HepG2 (cell line): ENCODE data around the gene EPO. TPM values are rescaled to one million over a fixed set of nuclear protein-coding genes. Genes with fewer than 3 reads are reported as not detected.

Experiments used
- CBX2 ChIP-seq, 2 experiments: fragments of 200-600 bp in 1 of 2; sonication (generic); formaldehyde crosslinking in 1 of 2; IDR thresholded peaks; 2 replicates each; pipeline versions ENCODE4 v1.7.0 to v1.8.1; 2018 to 2022; ENCODE audit warnings: low read depth in 2 of 2, low read length in 1 of 2, mild to moderate bottlenecking in 1 of 2, missing genetic modification reagents in 1 of 2
- DDIT3 ChIP-seq: sonication (generic); formaldehyde crosslinking; IDR thresholded peaks from 2 replicates; pipeline ENCODE4 v1.4.0; 2020; ENCODE audit warnings: mild to moderate bottlenecking, missing genetic modification reagents
- KDM5B ChIP-seq: sonication (generic); formaldehyde crosslinking; IDR thresholded peaks from 2 replicates; pipeline ENCODE4 v1.4.0; 2020; ENCODE audit warnings: missing genetic modification reagents, mild to moderate bottlenecking, borderline replicate concordance
- NONO ChIP-seq, 2 experiments: fragments of 450-650 bp in 1 of 2; sonication (generic) in 1 of 2; formaldehyde crosslinking in 1 of 2; IDR thresholded peaks in 1 of 2; conservative IDR thresholded peaks in 1 of 2; 2 replicates each; pipeline versions ENCODE4 v1.6.1 to v1.8.0; 2017 to 2022; ENCODE audit warnings: mild to moderate bottlenecking in 1 of 2, missing genetic modification reagents in 1 of 2, moderate library complexity in 1 of 2
- PHF8 ChIP-seq: sonication (generic); formaldehyde crosslinking; IDR thresholded peaks from 2 replicates; pipeline ENCODE4 v1.5.0; 2020; ENCODE audit warnings: missing genetic modification reagents
- REPIN1 ChIP-seq: sonication (generic); formaldehyde crosslinking; IDR thresholded peaks from 2 replicates; pipeline ENCODE4 v1.8.0; 2022; ENCODE audit warnings: missing genetic modification reagents, low read depth, mild to moderate bottlenecking, borderline replicate concordance
- SMC3 ChIP-seq: IDR thresholded peaks from 2 replicates; pipeline ENCODE4 v1.6.1; 2011; ENCODE audit warnings: low read length, improper control_type of control experiment
- SP5 ChIP-seq: IDR thresholded peaks from 2 replicates; pipeline ENCODE4 v1.6.1; 2016; ENCODE audit warnings: low read depth, borderline replicate concordance
- SRSF9 ChIP-seq: fragments of 200-400 bp; formaldehyde crosslinking; IDR thresholded peaks from 2 replicates; pipeline ENCODE4 v1.6.1; 2018; ENCODE audit warnings: borderline replicate concordance, mild to moderate bottlenecking, low read depth, low read length; ENCODE audit not compliant: insufficient read depth, poor library complexity, severe bottlenecking
- THYN1 ChIP-seq: sonication (generic); formaldehyde crosslinking; IDR thresholded peaks from 2 replicates; pipeline ENCODE4 v1.8.1; 2023; ENCODE audit warnings: low read depth, mild to moderate bottlenecking, moderate library complexity, missing genetic modification reagents, borderline replicate concordance
- ZBTB39 ChIP-seq: sonication (generic); formaldehyde crosslinking; IDR thresholded peaks from 2 replicates; pipeline ENCODE4 v1.5.0; 2020; ENCODE audit warnings: missing genetic modification reagents
- ZMAT5 ChIP-seq: sonication (generic); formaldehyde crosslinking; IDR thresholded peaks from 2 replicates; pipeline ENCODE4 v1.5.0; 2020; ENCODE audit warnings: mild to moderate bottlenecking, low read depth, missing genetic modification reagents, borderline replicate concordance
- ZNF224 ChIP-seq: sonication (generic); formaldehyde crosslinking; IDR thresholded peaks from 2 replicates; pipeline ENCODE4 v1.5.0; 2020; ENCODE audit warnings: mild to moderate bottlenecking, missing genetic modification reagents
- ZNF234 ChIP-seq: sonication (generic); formaldehyde crosslinking; conservative IDR thresholded peaks from 2 replicates; pipeline ENCODE4 v1.5.1; 2020; ENCODE audit warnings: mild to moderate bottlenecking, missing genetic modification reagents
- ZNF407 ChIP-seq: sonication (generic); formaldehyde crosslinking; IDR thresholded peaks from one replicate; pipeline ENCODE4 v1.5.1; 2020; ENCODE audit warnings: mild to moderate bottlenecking, missing genetic modification reagents; ENCODE audit errors: not compliant biosample characterization
- ZNF547 ChIP-seq: sonication (generic); formaldehyde crosslinking; IDR thresholded peaks from 2 replicates; pipeline ENCODE4 v1.5.1; 2020; ENCODE audit warnings: mild to moderate bottlenecking, missing genetic modification reagents
- polyA plus RNA-seq, 8 experiments: library from polyadenylated mRNA; depleted of rRNA in 3 of 8; stranded (reverse) in 7 of 8; unstranded in 1 of 8; fragments of >200 nt; fragmentation: Illumina TruSeq in 4 of 8; extraction: Trizol in 4 of 8; gene quantifications; 2 replicates each; pipeline versions ENCODE4 v1.2.1 to v1.2.3, GENCODE V29; 2011 to 2016; ENCODE audit warnings: low read depth in 4 of 8, missing spikeins in 1 of 8, mixed read lengths in 1 of 8; ENCODE audit not compliant: insufficient read depth in 1 of 8
- total RNA-seq, 5 experiments: library from RNA; depleted of rRNA; stranded (reverse); fragments of >200 nt; fragmentation: Illumina TruSeq; extraction: Trizol; gene quantifications; 2 replicates each; pipeline ENCODE4 v1.2.3, GENCODE V29; 2016; ENCODE audit warnings: low read depth in 1 of 5

The EPO gene
- total and polyA plus RNA-seq, 2 of the 13 experiments (the other 11 are each of a cell fraction or from before 2014, with no cell fraction given) = 10.3 to 25.7 TPM

GRCh38 chr7:100723732-100724275 lies 3.5 kb downstream of the EPO start (continued):
- TF ChIP-seq ZMAT5 (CRISPR knock-in tag) = no peak
- 0 out of 2 replicates have a peak, but pooled peaks have one; percentile 41 for TF ChIP-seq ZNF547 (CRISPR knock-in tag)
- TF ChIP-seq ZNF407 = no peak
- peak; percentile 63; the same call in 1 of the 2 replicates for TF ChIP-seq KDM5B
- TF ChIP-seq DDIT3 = no peak
- 0 out of 2 replicates have a peak, but pooled peaks have one; percentile 49 for TF ChIP-seq ZNF224 (CRISPR knock-in tag)
- TF ChIP-seq SMC3 = no peak
- no peak for TF ChIP-seq NONO (IDR thresholded peaks at IDR 0.05)
- peak; percentile 85 for TF ChIP-seq NONO (CRISPR knock-in tag; conservative IDR thresholded peaks at IDR 0.05)
- TF ChIP-seq REPIN1 = no peak
- no peak for TF ChIP-seq ZNF234 (CRISPR knock-in tag)
- TF ChIP-seq SRSF9 = no peak
- TF ChIP-seq CBX2 (IDR thresholded peaks at IDR 0.05; ENCODE audit: low read depth, low read length) = no peak
- TF ChIP-seq CBX2 (CRISPR knock-in tag; IDR thresholded peaks at IDR 0.05; ENCODE audit: low read depth) = no peak
- 0 out of 2 replicates have a peak, but pooled peaks have one; percentile 46 for TF ChIP-seq ZBTB39 (CRISPR knock-in tag)
- TF ChIP-seq THYN1 (CRISPR knock-in tag) = no peak
- TF ChIP-seq SP5 = peak; percentile 80; the same call in 1 of the 2 replicates
- no peak for TF ChIP-seq PHF8
